Esophagus muscularis mucosa (tissue), 4 donors: ENCODE results near the gene ZFYVE19.

ENCODE experiments used
- CTCF ChIP-seq, 3 experiments: fragments of 200-600 bp in 2 of 3; fragments of 450-650 bp in 1 of 3; sonication (generic) in 2 of 3; IDR thresholded peaks; one replicate each; pipeline ENCODE4 v1.5.1; 2017 to 2019; ENCODE audit warnings: antibody characterized with exemption in 3 of 3, mild to moderate bottlenecking in 2 of 3, moderate library complexity in 1 of 3
- EP300 ChIP-seq: sonication (generic); formaldehyde crosslinking; IDR thresholded peaks from one replicate; pipeline ENCODE4 v1.6.1; 2017; ENCODE audit warnings: antibody characterized with exemption
- POLR2A ChIP-seq: fragments of 450-650 bp; IDR thresholded peaks from one replicate; pipeline ENCODE4 v1.6.1; 2017; ENCODE audit warnings: antibody characterized with exemption, moderate library complexity, mild to moderate bottlenecking, low read depth
- POLR2AphosphoS5 ChIP-seq, 2 donors: sonication (generic); formaldehyde crosslinking; IDR thresholded peaks; one replicate each; pipeline ENCODE4 v1.6.1; 2017; ENCODE audit warnings: antibody characterized with exemption in 2 of 2

GRCh38 chr15:40807888-40808461, 1.1 kb downstream of the ZFYVE19 start:
- TF ChIP-seq CTCF (IDR thresholded peaks at IDR 0.05), result no peak
- TF ChIP-seq POLR2AphosphoS5 (IDR thresholded peaks at IDR 0.05), result no peak
- TF ChIP-seq POLR2A, result no peak
- TF ChIP-seq EP300, result no peak
